Measurements from ENCODE around the gene RGS9. TPM values are rescaled to one million over a fixed set of nuclear protein-coding genes. Genes with fewer than 3 reads are reported as not detected.

The RGS9 gene
- total and polyA plus RNA-seq, 10 of the 15 experiments (the other 5 are each of a cell fraction or from before 2014, with no cell fraction given), result 1.1 to 10.6 (median 5.6) TPM

- TF ChIP-seq HDGF (IDR thresholded peaks at IDR 0.05) (peak; percentile 36; the same call in 1 of the 2 replicates), FOS (IDR thresholded peaks at IDR 0.05; ENCODE audit: borderline replicate concordance, extremely low read depth, insufficient read length) (no peak), GATAD2B (conservative IDR thresholded peaks at IDR 0.05; ENCODE audit: low read depth) (no peak), CHD4 (IDR thresholded peaks at IDR 0.05) (no peak), RFX5 (IDR thresholded peaks at IDR 0.05; ENCODE audit: low read depth, low read length) (no peak)
Observed at GRCh38 chr17:65173976-65174683, 37.0 kb downstream of the RGS9 start (continued).

- RAD21 ChIA-PET (ENCODE audit: unreplicated experiment), result no interaction called here
- Histone ChIP-seq H2AFZ (ENCODE audit: control insufficient read depth, low read depth, low read length) (no peak overlapping the region), H3K79me2 (ENCODE audit: control insufficient read depth, insufficient read depth, low read length) (no peaks in the 10 kb centered on the region), H3K36me3 (ENCODE audit: control insufficient read depth in 2 of 2, insufficient read depth in 2 of 2, low read length in 1 of 2) (no peaks in the 10 kb centered on the region), H3K27ac (ENCODE audit: control insufficient read depth, insufficient read depth) (no peak overlapping the region), H3K27me3 (replicated peaks in 1 of 2; ENCODE audit: control insufficient read depth in 2 of 2, insufficient read depth in 2 of 2, low read length in 1 of 2) (no peaks in the 10 kb centered on the region), H3K4me1 (ENCODE audit: control insufficient read depth, insufficient read depth, low read length) (peaks cover 41% of the 10 kb centered on the region), H3K4me2 (ENCODE audit: control insufficient read depth, insufficient read depth) (no peak overlapping the region), H4K20me1 (ENCODE audit: control insufficient read depth, insufficient read depth) (no peaks in the 10 kb centered on the region), H3K4me3 (no peak overlapping the region), H3K9me3 (replicated peaks; ENCODE audit: control insufficient read depth, insufficient read depth, low read length) (no peaks in the 10 kb centered on the region), H3K9ac (ENCODE audit: control insufficient read depth, insufficient read depth, low read length) (no peak overlapping the region)
- POLR2A ChIA-PET, result interaction anchor here (1.1 kb wide), 1 partner anchor 20 kb away, joined by 3 read pairs; no protein-coding TSS in a partner anchor
- intact Hi-C loops (cut with micrococcal nuclease; ENCODE audit: unreplicated experiment) (no loop called here), in situ Hi-C loops (cut with MboI) (no loop called here)
- TF ChIP-seq USF2 (IDR thresholded peaks at IDR 0.05; ENCODE audit: borderline replicate concordance, low read depth, low read length), result no peak
- no peak for TF ChIP-seq BRCA1 (IDR thresholded peaks at IDR 0.05; ENCODE audit: low read depth, low read length)
- no peak for TF ChIP-seq NFYA (IDR thresholded peaks at IDR 0.05; ENCODE audit: borderline replicate concordance, low read depth, low read length)
- TF ChIP-seq IKZF1 (conservative IDR thresholded peaks at IDR 0.05), result no peak
- no peak for TF ChIP-seq GABPA (IDR thresholded peaks at IDR 0.05; ENCODE audit: low read depth)
- no peak for TF ChIP-seq FOXM1 (IDR thresholded peaks at IDR 0.05; ENCODE audit: low read depth, low read length)
- no peak for TF ChIP-seq SREBF1 (IDR thresholded peaks at IDR 0.05; ENCODE audit: low read length)
- TF ChIP-seq HSF1 (IDR thresholded peaks at IDR 0.05; ENCODE audit: low read depth, low read length), result no peak
- peak; percentile 67 for TF ChIP-seq BCL3 (IDR thresholded peaks at IDR 0.05; ENCODE audit: borderline replicate concordance, insufficient read depth, low read depth, low read length, poor library complexity, severe bottlenecking)
- TF ChIP-seq MEF2B (IDR thresholded peaks at IDR 0.05; ENCODE audit: partially characterized antibody, poor library complexity, severe bottlenecking), result peak; percentile 72
- peak; percentile 42; the same call in 1 of the 2 replicates for TF ChIP-seq HDGF (IDR thresholded peaks at IDR 0.05)
- 0 out of 2 replicates have a peak, but pooled peaks have one; percentile 11 for TF ChIP-seq IRF5 (IDR thresholded peaks at IDR 0.05; ENCODE audit: borderline replicate concordance)
- TF ChIP-seq MEF2A (IDR thresholded peaks at IDR 0.05; ENCODE audit: insufficient read depth, low read depth, low read length), result no peak
- TF ChIP-seq RAD51 (IDR thresholded peaks at IDR 0.05), result no peak
- DNase-seq (ENCODE audit: low read depth, low spot score), result no peak
- ATAC-seq, result no peak
- WGBS (ENCODE audit: insufficient coverage, insufficient replicate concordance, low lambda C conversion rate, missing lambda C conversion rate), result 50% methylated on average over 2 of the region's 2 CpGs
- FAIRE-seq, result no peak
- SMC1A ChIA-PET (ENCODE audit: uncharacterized antibody, unreplicated experiment), result interaction anchor here (1.1 kb wide), 1 partner anchor 203 kb away, joined by 4 read pairs; no protein-coding TSS in a partner anchor
- CTCF ChIA-PET, result no interaction called here
- BruUV-seq (replicated peaks), result no TSS peak
Observed at GRCh38 chr17:65174974-65175373, 37.8 kb downstream of the RGS9 start.

Data from GM12878 (cell line).